DMS79 (cell line): Measurements from ENCODE around the gene NHS.

Source experiments
- DNase-seq: peaks from one replicate; lab custom pipeline; 2025; lab: John Stamatoyannopoulos, UW

Gene NHS

GRCh38 chrX:17374619-17375366 lies at the start of gene NHS:
NHS (plus strand) TSS chrX:17375200; CDS start chrX:17375758, 558 bp downstream.
- DNase-seq = no peak

DNA sequence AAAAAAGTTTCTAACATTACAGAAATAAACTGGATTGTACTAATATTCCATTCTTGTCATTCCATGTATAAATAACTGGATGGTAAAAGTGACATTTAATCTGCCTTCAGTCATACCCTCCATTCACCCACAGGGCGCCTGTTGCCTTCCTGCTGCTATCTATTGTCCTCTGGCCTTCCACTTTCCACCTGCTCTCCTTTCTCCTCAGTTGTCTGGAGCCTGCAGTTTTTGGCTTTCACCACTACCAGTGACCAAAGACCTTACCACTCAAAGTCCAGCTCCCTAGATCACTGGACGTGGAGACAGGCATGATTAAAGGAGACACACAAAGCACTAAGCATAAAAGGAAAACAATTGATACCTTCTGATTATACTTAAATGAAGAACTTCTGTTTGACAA lies 46.2 kb upstream of the NHS start:
- DNase-seq = no peak

GRCh38 chrX:17336377-17336776 lies 38.6 kb upstream of the NHS start:
- no peak for DNase-seq

DNA sequence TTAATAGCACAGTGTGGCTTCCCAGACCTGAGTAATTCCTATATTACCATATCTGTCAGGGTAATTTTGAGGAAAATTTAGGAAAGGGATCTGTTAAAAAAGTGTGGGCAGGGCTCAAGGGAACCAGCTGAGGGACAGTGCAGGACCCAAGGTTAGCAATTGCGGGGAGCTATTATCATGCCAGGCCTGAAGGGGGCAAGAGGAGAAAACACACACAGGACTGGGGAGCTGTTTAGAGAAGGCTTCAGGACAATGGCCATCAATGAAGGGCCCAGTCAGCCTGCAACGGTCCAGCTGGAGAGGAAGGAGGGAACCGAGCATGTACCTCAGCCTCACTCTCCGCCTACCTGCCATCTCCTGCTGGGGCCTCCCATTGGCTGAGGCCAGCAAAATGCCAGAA lies 19.0 kb upstream of the NHS start:
- no peak for DNase-seq

- DNase-seq = no peak
Measured at GRCh38 chrX:17359500-17359899, 15.5 kb upstream of the NHS start.

DNA sequence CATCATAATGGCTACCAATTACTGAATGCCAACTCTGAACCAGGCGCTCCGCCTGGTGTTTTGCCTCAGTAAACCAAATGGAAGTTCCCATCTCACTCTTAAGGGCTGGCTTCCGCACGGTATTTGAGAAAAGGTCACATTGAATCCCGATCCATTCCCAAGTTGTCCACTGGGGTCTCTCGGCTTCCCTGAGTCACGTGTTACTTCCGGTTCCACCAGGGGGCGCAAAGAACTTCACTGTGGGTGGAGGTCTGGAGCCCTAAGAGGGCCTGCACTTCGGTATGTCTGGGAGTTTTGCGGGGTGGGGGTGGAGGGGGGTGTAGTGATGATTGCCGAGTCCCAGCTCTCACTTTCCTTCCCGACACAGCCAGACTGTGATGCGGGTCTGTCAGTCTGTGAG lies 13.4 kb upstream of the NHS start:
- no peak for DNase-seq

DNA sequence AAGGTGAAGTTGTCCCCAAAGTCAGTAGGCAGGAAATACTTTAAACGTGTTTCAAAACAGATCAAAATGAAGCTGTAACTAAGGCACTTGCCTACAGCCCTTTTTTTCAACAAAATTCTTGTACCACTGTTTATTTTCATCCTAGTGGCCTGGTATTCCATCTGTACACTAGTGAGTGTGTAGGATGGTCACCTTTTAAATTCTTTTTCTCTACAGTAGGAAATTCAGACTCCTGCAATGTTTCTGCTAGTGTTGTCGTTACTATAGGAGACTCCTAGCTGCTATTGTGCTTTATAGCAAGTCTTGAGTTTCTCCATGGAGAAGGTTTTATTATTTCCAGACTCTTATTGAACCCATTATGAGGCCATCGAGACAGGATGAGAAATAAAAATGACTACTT lies 7.0 kb upstream of the NHS start:
- no peak for DNase-seq

GRCh38 chrX:17369309-17369708 lies 5.7 kb upstream of the NHS start:
- DNase-seq = no peak

GRCh38 chrX:17370191-17370590 lies 4.8 kb upstream of the NHS start:
- DNase-seq = no peak

GRCh38 chrX:17372052-17372451 lies 2.9 kb upstream of the NHS start:
- no peak for DNase-seq

- DNase-seq = no peak
Measured at GRCh38 chrX:17373337-17373736, 1.7 kb upstream of the NHS start.

GRCh38 chrX:17375367-17375636 lies 302 bp downstream of the NHS start:
- DNase-seq = no peak

DNA sequence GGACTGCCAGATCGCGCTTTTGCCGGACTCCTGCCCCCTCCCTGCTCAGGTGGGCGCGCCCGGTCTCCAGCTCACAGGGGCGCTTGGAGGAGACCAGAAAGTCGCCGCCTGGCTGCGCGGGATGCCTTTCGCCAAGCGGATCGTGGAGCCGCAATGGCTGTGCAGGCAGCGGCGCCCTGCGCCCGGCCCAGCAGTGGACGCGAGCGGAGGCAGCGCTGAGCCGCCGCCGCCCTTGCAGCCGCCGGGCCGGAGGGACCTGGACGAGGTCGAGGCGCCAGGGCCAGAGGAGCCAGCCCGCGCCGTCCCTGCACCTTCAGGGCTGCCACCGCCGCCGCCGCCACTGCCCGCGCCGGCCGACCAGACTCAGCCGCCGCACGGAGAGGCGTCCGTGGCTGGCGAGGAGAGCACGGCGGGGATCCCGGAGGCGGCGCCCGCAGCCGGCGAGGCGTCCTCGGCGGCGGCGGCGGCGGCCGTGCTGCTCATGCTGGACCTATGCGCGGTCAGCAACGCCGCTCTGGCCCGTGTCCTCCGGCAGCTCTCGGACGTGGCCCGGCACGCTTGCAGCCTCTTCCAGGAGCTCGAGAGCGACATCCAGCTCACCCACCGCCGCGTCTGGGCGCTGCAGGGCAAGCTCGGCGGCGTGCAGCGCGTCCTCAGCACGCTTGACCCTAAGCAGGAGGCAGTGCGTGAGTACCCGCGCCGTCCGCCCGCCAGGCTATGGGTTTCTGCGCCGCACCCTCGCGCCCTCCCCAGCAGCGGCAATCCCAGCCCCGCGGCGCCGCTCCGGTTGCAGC lies 834 bp downstream of the NHS start:
- DNase-seq = no peak

GRCh38 chrX:17376431-17377077 lies 1.6 kb downstream of the NHS start:
- no peak for DNase-seq

DNA sequence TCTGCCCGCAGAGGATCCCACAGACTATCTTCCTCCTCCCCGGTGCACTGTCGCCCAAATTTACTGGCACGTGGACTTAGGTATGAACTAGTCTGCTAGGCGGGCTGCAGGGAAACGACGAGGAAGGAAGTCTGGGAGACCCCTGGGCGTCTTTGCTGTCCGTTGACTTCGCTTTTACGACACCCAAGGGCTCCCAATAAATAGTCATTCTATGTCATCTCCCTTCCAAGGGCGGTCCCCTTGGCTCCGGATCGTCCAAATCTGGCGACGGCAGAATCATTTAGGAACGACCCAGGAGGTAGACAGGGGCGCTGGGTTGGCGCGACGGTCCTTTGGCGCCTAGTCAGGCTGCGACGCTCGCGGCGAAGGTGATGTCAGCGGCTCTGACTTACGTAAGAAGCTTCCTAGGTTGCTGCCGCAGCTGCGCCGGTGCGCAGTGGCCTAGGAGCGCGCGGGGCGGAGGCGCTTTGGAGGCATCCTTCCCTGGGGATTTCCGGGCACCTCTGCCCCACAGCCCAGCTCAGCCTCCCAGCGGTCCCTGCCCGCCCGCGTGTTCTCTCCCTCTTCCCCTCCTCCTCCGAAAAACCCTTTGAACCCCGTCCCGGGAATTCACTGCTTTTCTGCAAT lies 2.2 kb downstream of the NHS start:
- DNase-seq = no peak

- DNase-seq = no peak
Measured at GRCh38 chrX:17377795-17378194, 2.8 kb downstream of the NHS start.

DNA sequence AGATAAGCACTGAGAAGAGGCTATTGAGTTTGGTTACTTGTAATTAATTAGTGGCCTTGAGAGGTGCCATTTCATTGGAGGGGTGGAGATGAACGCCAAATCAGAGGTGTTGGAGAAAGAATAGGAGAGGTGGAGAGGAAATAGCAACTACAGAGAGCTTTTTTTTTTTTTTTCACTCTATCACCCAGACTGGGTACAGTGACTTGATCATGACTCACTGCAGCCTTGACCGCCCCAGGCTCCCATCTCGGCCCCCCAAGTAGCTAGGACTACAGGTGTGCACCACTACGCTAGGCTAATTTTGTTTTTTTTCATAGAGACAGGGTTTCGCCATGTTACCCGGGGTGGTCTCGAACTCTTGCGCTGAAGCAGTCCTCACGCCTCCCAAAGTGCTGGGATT lies 5.2 kb downstream of the NHS start:
- no peak for DNase-seq

DNA sequence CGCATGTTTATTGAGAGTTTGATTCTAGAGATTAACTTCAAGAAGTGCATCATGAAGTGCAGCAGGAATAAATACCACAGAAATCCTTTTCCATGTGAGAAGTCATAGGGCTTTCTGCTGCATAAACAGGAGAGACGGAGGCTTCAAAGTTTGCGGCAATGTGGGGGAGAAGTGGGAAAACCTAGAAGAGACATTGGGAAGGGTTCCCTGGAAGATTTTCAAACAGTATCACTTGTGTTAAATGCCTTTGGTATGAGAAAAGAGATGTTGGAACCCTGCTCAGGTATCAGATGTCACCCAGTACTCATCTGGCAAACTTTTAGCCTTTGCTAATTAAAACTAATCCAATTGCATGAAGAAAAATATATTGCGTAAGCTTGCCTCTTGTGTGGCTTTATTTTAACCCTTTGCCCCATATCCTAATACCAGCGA lies 15.4 kb downstream of the NHS start:
- DNase-seq = no peak

- no peak for DNase-seq
Measured at GRCh38 chrX:17395154-17395553, 20.2 kb downstream of the NHS start.

GRCh38 chrX:17397074-17397473 lies 22.1 kb downstream of the NHS start:
- DNase-seq = no peak

DNA sequence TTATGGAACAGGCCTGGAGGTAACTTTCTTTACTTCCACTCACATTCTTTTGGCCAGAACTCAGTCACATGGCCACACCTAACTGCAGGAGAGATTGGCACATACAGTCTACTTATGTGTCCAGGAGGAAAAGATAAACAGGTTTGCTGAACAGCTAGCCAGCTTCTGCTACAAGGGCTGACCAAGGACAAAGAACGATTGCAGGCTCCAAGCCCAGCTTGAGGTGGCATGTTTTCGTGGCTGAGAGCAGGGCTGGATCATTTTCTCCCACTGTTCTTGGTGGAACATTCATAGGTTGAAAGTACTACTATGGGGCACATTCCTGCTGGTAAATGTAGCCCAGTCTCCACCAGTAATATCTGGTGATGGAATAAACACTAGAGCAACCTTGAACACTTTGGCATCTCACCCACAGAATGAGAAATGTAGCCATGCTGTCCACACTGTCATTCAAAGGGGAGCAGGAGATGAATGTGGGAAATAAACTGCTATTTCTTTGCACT lies 28.2 kb downstream of the NHS start:
- DNase-seq = no peak

DNA sequence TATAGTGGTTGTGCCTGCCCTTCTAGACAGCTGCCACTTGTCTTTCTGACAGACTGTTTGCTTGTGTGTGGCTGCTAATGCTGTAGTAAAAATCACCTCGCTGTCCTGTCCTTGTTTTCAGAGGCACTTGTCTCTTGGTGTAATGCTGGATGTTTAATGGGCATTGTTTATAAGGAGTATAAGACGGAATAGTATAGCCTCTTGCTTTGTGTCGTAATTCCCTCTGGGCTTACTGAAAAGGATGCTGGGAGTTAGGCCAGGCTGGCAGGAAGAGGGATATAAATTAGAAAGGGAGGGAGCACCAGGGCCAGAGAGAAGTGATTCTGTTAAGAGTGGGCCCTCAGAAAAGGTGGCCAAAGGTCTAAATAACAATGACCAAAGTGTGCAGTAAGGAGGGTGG lies 29.0 kb downstream of the NHS start:
- DNase-seq = no peak
